RWPE2 (cell line): ENCODE results near the gene GLE1.

Source experiments
- ATAC-seq: fragments of 200-7000 bp; cut with Tn5 transposase; 3 replicates; pipeline ENCODE4 v1.9.1; 2021; ENCODE audit warnings: low read depth
- DNase-seq: peaks from one replicate; pipeline ENCODE4 v3.0.0-alpha.2; 2020; ENCODE audit warnings: low spot score
- H3K27ac ChIP-seq: fragments of 450-650 bp; 2 replicates; pipeline ENCODE4 v1.5.1; 2017; ENCODE audit warnings: mild to moderate bottlenecking; ENCODE audit not compliant: poor library complexity, severe bottlenecking
- H3K27me3 ChIP-seq: fragments of 250-450 bp; sonication (Bioruptor Pico); 2 replicates; pipeline ENCODE4 v1.5.1; 2021; ENCODE audit warnings: mild to moderate bottlenecking, moderate library complexity; ENCODE audit not compliant: insufficient read depth, poor library complexity, severe bottlenecking
- H3K36me3 ChIP-seq: fragments of 250-450 bp; sonication (Bioruptor Pico); 2 replicates; pipeline ENCODE4 v1.5.1; 2020; ENCODE audit warnings: low read depth, mild to moderate bottlenecking, moderate library complexity
- H3K4me1 ChIP-seq: fragments of 250-450 bp; sonication (Bioruptor Pico); 2 replicates; pipeline ENCODE4 v1.5.1; 2021; ENCODE audit warnings: mild to moderate bottlenecking, moderate library complexity; ENCODE audit not compliant: insufficient read depth, poor library complexity, severe bottlenecking
- H3K4me3 ChIP-seq: fragments of 250-450 bp; sonication (Bioruptor Pico); 2 replicates; pipeline ENCODE4 v1.5.1; 2021; ENCODE audit warnings: mild to moderate bottlenecking, moderate library complexity; ENCODE audit not compliant: severe bottlenecking
- H3K9me3 ChIP-seq: fragments of 250-450 bp; sonication (Bioruptor Pico); 2 replicates; pipeline ENCODE4 v1.5.1; 2021; ENCODE audit warnings: mild to moderate bottlenecking, moderate library complexity; ENCODE audit not compliant: severe bottlenecking
- CTCF ChIP-seq: fragments of 450-650 bp; IDR thresholded peaks from one replicate; pipeline ENCODE4 v1.5.1; 2017; ENCODE audit warnings: mild to moderate bottlenecking, moderate library complexity; ENCODE audit not compliant: poor library complexity, severe bottlenecking

Gene GLE1

GRCh38 chr9:128540634-128541360 lies 36.3 kb downstream of the GLE1 start:
- no peaks in the 10 kb centered on the region for H3K9me3 ChIP-seq
- no peak overlapping the region for H3K4me3 ChIP-seq
- peaks cover 63% of the 10 kb centered on the region for H3K36me3 ChIP-seq
- H3K27me3 ChIP-seq: no peaks in the 10 kb centered on the region
- ATAC-seq (no peak), DNase-seq (no peak)
- no peak overlapping the region for H3K27ac ChIP-seq
- H3K4me1 ChIP-seq: no peaks in the 10 kb centered on the region
- TF ChIP-seq CTCF: no peak

DNA sequence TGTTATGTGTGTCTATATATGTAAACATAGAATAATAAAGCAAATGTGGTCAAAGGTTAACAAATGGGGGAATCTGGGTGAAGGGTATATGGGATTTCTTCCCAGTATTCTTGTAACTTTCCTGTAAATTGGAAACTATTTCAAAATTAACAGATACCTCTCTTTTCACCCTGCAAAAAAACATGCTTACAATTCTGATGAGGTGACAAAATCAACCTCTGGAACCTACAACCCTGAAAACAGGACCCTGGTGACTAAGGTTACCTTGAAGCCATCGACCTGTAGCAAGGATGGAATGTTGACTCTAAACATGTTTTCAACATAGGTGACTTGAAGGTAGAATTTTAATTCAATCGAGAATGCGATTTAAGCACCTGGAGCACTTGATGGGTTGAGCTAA lies 42.0 kb downstream of the GLE1 start:
- H3K4me3 ChIP-seq: no peak overlapping the region
- no peak for TF ChIP-seq CTCF
- no peaks in the 10 kb centered on the region for H3K27me3 ChIP-seq
- no peak for ATAC-seq
- H3K36me3 ChIP-seq: peaks cover 12% of the 10 kb centered on the region; the same call in 1 of the 2 replicates
- no peak overlapping the region for H3K27ac ChIP-seq
- no peak for DNase-seq
- no peaks in the 10 kb centered on the region for H3K9me3 ChIP-seq
- H3K4me1 ChIP-seq: no peaks in the 10 kb centered on the region

DNA sequence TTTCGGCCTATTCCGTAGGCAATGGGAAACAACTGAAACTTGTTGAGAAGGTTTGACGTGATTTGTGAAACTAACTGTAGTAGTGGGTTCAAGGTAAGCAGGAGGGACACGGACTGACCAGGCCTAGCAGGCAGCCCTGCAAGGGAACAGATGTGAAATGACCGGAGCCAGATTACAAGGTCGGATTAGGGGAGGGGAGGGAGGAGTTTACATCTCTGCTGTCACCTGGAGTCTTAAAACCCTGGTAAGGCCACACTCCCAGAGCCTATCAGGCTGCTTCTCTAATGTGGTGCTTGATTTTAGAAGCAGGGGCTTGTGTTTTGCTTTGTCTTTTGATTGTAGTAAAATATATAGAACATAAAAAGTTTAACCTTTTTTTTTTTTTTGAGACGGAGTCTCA lies 44.4 kb downstream of the GLE1 start:
- Histone ChIP-seq H3K27me3 (no peaks in the 10 kb centered on the region), H3K36me3 (no peaks in the 10 kb centered on the region), H3K4me1 (peaks cover 2% of the 10 kb centered on the region), H3K9me3 (no peaks in the 10 kb centered on the region), H3K4me3 (no peak overlapping the region), H3K27ac (no peak overlapping the region)
- ATAC-seq (no peak), DNase-seq (no peak)
- TF ChIP-seq CTCF: no peak

GRCh38 chr9:128550226-128550625 lies 45.7 kb downstream of the GLE1 start:
- H3K27me3 ChIP-seq: no peaks in the 10 kb centered on the region
- DNase-seq: no peak
- TF ChIP-seq CTCF: no peak
- no peak overlapping the region for H3K27ac ChIP-seq
- peaks cover 14% of the 10 kb centered on the region for H3K4me1 ChIP-seq
- H3K4me3 ChIP-seq: no peak overlapping the region
- ATAC-seq: no peak
- no peaks in the 10 kb centered on the region for H3K36me3 ChIP-seq
- no peaks in the 10 kb centered on the region for H3K9me3 ChIP-seq
